Effector memory CD8-positive, alpha-beta T cell (primary cell): ENCODE measurements around the gene SF3A2.
A peak's percentile ranks its signal among the peaks of the same experiment; 100 is the strongest.

ENCODE experiments used
- ATAC-seq: fragments of 150-1000 bp; cut with Tn5 transposase; replicated peaks from 2 replicates; pipeline ENCODE4 v1.10.0; 2021; ENCODE audit warnings: mild to moderate bottlenecking, moderate library complexity
- DNase-seq, 3 experiments: peaks; one replicate each; pipeline ENCODE4 v3.0.0; 2021
- H3K27ac Mint-ChIP-seq, 2 donors: one replicate each; pipeline ENCODE4 v1.8.0; 2022; ENCODE audit warnings: mild to moderate bottlenecking in 2 of 2, mixed read lengths in 2 of 2, moderate library complexity in 2 of 2
- H3K27me3 Mint-ChIP-seq, 2 donors: one replicate each; pipeline ENCODE4 v1.8.0; 2022; ENCODE audit warnings: mixed read lengths in 2 of 2
- H3K36me3 Mint-ChIP-seq: one replicate; pipeline ENCODE4 v1.8.0; 2022; ENCODE audit warnings: mild to moderate bottlenecking, moderate library complexity, mixed read lengths; ENCODE audit not compliant: insufficient read depth
- H3K4me1 Mint-ChIP-seq, 2 donors: one replicate each; pipeline ENCODE4 v1.8.0; 2022; ENCODE audit warnings: low read depth in 2 of 2, mixed read lengths in 2 of 2
- H3K4me3 Mint-ChIP-seq, 2 donors: one replicate each; pipeline ENCODE4 v1.8.0; 2022; ENCODE audit warnings: mild to moderate bottlenecking in 2 of 2, mixed read lengths in 2 of 2, moderate library complexity in 2 of 2
- H3K9me3 Mint-ChIP-seq, 2 donors: one replicate each; pipeline ENCODE4 v1.8.0; 2022; ENCODE audit warnings: mixed read lengths in 2 of 2

The SF3A2 gene

DNA sequence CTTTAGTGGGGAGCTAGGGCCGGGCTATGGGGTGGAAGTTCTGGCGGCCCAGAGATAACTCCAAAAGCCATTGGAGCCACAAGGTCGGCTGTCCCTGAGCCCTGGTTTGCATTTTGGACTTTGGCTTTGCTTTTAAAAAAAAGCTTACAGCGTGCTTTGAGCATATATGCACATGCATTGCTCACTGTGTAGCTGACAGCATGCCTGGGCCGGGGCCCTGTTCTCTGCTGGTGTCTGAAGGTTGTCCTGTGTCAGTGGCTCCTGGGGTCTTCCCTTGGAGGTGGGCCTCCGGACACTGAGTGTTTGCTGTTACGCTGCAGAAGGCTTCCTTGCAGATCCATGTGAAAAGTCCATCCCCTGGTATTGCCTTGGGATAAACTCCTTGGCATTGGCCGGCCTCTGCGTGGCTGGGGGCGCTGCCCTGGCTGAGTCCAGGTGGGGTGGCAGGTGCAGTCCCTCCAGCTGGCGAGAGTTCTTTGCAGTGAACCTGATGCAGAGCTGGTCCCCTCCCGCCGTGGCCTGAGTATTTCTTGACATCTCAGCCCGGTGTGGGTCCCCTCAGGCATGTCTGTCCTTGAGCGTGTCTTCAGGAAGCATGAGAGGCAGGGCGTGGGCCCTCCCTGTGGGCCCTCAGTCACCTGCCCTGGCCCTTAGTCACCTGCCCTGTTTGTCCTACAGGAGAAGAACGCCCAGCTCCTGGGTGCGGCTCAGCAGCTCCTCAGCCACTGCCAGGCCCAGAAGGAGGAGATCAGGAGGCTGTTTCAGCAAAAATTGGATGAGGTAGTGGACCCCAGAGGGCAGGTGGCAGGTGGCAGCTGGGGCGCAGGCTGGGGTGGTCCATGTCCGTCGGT, 23.5 kb upstream of the SF3A2 start:
- Mint-ChIP-seq H3K4me1 (no peaks in the 10 kb centered on the region), H3K27me3 (no peaks in the 10 kb centered on the region), H3K9me3 (no peaks in the 10 kb centered on the region), H3K36me3 (peaks cover 25% of the 10 kb centered on the region), H3K27ac (no peak overlapping the region), H3K4me3 (no peak overlapping the region)
- no peak for DNase-seq
- no peak for ATAC-seq

DNA sequence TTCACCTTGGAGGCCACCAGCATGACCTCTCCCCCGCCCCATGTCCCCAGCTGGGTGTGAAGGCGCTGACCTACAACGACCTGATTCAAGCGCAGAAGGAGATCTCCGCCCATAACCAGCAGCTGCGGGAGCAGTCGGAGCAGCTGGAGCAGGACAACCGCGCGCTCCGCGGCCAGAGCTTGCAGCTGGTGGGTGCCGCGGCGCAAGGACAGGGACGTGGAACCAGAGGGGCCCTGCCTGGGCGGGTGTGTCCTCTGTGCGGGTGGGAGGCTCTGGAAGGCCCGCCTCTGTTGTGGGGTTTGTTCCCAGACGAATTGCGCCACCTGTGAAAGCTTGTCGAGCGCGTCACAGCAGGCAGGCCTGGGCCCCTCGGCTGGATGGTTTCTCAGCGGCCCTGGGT, 22.8 kb upstream of the SF3A2 start:
- Mint-ChIP-seq H3K27me3 (no peaks in the 10 kb centered on the region), H3K27ac (no peak overlapping the region), H3K4me3 (no peak overlapping the region), H3K9me3 (no peaks in the 10 kb centered on the region), H3K4me1 (no peaks in the 10 kb centered on the region), H3K36me3 (peaks cover 25% of the 10 kb centered on the region)
- DNase-seq (no peak), ATAC-seq (no peak)

DNA sequence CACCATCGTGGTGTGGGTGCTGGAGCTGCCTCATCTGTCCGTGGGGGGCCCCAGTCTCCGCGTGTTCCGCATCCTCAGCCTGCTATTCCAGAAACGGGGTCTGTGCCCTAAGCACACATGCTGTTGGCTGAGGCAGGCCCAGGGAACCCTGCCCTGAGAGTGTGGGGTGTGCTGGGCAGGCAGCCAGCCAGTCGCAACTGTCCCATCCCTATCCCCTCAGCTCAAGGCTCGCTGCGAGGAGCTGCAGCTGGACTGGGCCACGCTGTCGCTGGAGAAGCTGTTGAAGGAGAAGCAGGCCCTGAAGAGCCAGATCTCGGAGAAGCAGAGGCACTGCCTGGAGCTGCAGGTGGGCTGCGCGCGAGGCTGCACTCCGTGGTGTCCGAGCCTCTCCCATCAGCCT, 22.4 kb upstream of the SF3A2 start:
- peaks cover 25% of the 10 kb centered on the region for H3K36me3 Mint-ChIP-seq
- DNase-seq (no peak), ATAC-seq (no peak)
- no peaks in the 10 kb centered on the region for H3K9me3 Mint-ChIP-seq
- H3K4me1 Mint-ChIP-seq: no peaks in the 10 kb centered on the region
- no peak overlapping the region for H3K27ac Mint-ChIP-seq
- no peaks in the 10 kb centered on the region for H3K27me3 Mint-ChIP-seq
- no peak overlapping the region for H3K4me3 Mint-ChIP-seq

DNA sequence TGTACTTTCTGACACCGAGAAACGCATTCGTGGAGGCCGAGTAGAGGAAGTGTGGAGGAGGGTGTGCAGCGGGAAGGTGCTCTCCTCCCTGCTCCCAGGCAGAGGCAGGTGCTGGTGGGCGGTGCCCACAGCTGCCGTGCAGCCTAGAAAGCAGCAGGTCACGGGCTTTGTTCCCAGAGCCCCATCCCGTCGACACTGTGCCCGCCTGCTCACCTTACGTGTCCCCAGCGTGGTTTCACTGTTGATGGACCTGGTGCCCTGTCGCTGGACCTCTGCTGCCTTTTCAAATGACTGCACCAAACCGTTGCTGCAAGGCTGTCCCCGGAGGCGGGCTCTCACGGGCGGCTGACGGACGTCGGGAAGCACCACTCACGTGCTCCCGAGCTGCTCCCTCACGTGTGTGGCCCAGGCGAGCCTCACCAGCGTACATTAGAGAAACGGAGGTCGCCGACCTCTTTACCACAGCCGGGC, 21.3 kb upstream of the SF3A2 start:
- ATAC-seq: no peak

DNA sequence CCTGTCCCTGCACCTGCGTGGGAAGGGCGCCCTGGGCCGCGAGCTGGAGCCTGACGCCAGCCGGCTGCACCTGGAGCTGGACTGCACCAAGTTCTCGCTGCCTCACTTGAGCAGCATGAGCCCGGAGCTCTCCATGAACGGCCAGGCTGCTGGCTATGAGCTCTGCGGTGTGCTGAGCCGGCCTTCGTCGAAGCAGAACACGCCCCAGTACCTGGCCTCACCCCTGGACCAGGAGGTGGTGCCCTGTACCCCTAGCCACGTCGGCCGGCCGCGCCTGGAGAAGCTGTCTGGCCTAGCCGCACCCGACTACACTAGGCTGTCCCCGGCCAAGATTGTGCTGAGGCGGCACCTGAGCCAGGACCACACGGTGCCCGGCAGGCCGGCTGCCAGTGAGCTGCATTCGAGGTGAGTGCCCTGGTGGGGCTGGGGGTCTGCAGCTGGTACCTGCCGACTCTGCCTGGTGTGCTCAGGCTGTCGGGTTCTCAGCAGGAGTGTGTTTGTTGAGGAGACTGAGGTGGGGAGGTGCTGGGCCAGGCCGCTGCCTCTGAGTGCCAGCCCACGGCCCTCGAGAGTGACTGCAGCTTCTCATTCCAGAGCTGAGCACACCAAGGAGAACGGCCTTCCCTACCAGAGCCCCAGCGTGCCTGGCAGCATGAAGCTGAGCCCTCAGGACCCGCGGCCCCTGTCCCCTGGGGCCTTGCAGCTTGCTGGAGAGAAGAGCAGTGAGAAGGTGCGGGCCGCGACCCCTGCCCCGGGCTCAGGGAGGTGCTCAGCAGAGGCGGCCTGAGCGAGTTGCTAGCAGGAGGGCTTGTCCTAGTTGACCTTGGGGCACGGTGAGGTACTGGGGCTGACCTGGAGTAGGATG, 20.0 kb upstream of the SF3A2 start:
- H3K9me3 Mint-ChIP-seq: no peaks in the 10 kb centered on the region
- DNase-seq (no peak), ATAC-seq (no peak)
- H3K27me3 Mint-ChIP-seq: no peaks in the 10 kb centered on the region
- peaks cover 25% of the 10 kb centered on the region for H3K36me3 Mint-ChIP-seq
- H3K27ac Mint-ChIP-seq: peak overlapping the region in 1 of 2 donors; percentile 83
- H3K4me1 Mint-ChIP-seq: no peaks in the 10 kb centered on the region
- no peak overlapping the region for H3K4me3 Mint-ChIP-seq

More for the DNA sequence above, 21.3 kb upstream of the SF3A2 start:
- Mint-ChIP-seq H3K36me3 (peaks cover 27% of the 10 kb centered on the region), H3K4me1 (no peaks in the 10 kb centered on the region), H3K9me3 (no peaks in the 10 kb centered on the region), H3K27ac (peak overlapping the region in 1 of 2 donors; percentile 83), H3K4me3 (no peak overlapping the region), H3K27me3 (no peaks in the 10 kb centered on the region)
- no peak for DNase-seq

DNA sequence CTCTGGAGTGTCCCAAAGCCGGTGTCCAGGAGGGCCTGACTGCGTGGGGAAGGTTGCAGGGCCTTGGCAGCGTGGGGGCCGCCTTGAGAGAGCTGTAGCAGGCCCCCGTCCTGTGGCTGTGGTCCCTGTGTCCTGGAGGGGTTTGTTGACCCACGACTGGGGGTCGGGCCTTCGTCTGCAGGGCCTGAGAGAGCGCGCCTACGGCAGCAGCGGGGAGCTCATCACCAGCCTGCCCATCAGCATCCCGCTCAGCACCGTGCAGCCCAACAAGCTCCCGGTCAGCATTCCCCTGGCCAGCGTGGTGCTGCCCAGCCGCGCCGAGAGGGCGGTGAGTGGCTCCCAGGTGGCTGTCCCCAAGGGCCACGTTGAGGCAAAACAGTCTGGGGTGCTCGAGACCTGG, 19.0 kb upstream of the SF3A2 start:
- Mint-ChIP-seq H3K27me3 (no peaks in the 10 kb centered on the region), H3K4me1 (no peaks in the 10 kb centered on the region), H3K27ac (no peak overlapping the region), H3K36me3 (peaks cover 20% of the 10 kb centered on the region), H3K4me3 (no peak overlapping the region), H3K9me3 (no peaks in the 10 kb centered on the region)
- DNase-seq: no peak
- no peak for ATAC-seq

DNA sequence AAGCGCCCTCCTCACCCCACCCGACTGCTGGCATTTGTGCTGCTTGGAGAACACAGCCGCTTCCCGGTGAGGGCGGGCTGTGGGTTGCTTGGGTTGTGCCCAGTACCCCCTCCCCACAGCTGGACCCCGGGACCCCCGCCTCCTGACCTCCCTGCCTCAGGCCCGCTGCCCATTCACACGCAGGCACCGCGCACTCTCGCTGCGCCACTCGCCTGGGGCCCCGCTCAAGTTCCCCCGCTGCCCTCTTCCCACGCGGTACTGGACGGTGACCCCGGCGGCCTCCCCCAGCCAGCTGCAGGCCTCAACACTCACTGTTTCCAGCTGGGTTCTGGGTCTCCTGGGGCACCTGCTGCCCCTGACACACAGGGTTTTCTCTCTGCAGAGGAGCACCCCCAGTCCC, 16.9 kb upstream of the SF3A2 start:
- DNase-seq (no peak), ATAC-seq (no peak)
- H3K36me3 Mint-ChIP-seq: peaks cover 25% of the 10 kb centered on the region
- H3K27ac Mint-ChIP-seq: no peak overlapping the region
- peaks cover 6 to 7% of the 10 kb centered on the region in 2 donors for H3K4me1 Mint-ChIP-seq
- H3K4me3 Mint-ChIP-seq: no peak overlapping the region
- H3K9me3 Mint-ChIP-seq: no peaks in the 10 kb centered on the region
- H3K27me3 Mint-ChIP-seq: no peaks in the 10 kb centered on the region

DNA sequence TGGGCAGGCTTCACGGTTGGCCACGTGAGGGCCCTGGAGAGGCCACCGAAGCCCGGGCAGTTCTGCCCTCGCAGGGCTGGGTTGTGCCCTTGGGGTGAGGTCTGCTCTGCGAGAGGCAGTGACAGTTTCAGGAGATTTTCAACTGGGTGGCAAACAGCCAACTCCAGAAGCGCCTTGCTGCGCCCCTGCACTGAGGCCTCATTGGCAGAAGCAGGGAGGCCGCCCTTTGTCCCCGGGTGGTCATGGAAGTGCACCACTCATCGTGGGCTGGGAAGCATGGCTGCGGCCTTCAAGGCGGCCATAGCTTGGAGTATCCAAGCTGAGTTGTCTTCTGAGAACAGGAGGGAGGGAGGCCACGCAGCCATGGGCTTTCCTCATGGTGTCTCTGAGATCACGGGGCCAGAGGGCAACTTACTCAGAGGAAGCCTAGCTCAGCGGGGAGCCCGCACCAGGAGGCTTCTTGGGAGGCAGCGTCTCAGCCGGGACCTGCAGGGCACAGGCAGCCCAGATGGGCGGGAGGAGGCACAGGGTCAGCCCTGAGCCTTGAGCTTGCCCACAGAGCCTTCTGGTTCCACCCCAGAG, 15.3 kb upstream of the SF3A2 start:
- Mint-ChIP-seq H3K4me3 (no peak overlapping the region), H3K36me3 (peaks cover 20% of the 10 kb centered on the region), H3K9me3 (no peaks in the 10 kb centered on the region), H3K4me1 (peaks cover 6 to 7% of the 10 kb centered on the region in 2 donors), H3K27me3 (no peaks in the 10 kb centered on the region), H3K27ac (peak overlapping the region; percentile 49 to 75)
- ATAC-seq: no peak
- no peak for DNase-seq

DNA sequence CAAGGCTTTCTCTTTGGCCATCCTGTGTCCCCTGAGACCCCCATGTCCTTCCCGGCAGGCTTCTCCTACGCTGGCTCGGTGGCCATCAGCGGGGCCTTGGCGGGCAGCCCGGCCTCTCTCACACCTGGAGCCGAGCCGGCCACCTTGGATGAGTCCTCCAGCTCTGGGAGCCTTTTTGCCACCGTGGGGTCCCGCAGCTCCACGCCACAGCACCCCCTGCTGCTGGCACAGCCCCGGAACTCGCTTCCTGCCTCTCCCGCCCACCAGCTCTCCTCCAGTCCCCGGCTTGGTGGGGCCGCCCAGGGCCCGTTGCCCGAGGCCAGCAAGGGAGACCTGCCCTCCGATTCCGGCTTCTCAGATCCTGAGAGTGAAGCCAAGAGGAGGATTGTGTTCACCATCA, 14.7 kb upstream of the SF3A2 start:
- DNase-seq: no peak
- Mint-ChIP-seq H3K9me3 (no peaks in the 10 kb centered on the region), H3K27me3 (no peaks in the 10 kb centered on the region), H3K27ac (no peak overlapping the region), H3K4me1 (peaks cover 6 to 7% of the 10 kb centered on the region in 2 donors), H3K36me3 (peaks cover 20% of the 10 kb centered on the region), H3K4me3 (no peak overlapping the region)
- ATAC-seq: no peak

DNA sequence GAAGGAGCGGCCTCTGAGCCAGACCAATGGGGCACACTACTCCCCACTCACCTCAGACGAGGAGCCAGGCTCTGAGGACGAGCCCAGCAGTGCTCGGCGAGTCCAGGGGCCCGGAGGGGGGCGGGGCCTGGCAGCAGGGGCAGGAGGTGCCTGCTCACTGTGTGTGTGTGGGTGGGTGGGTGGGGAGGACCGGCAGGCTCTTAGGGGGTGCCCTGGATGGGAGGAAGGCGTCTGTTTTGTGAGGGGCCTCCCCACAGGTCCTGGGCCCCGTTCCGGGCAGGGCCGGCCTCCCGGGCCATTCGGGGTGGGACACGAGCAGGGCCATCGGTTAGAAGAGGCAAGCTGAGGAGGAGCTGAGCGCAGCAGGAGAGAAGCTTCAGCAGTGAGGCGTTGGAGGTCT, 13.2 kb upstream of the SF3A2 start:
- H3K27ac Mint-ChIP-seq: peak overlapping the region; percentile 91 to 97
- H3K4me3 Mint-ChIP-seq: no peak overlapping the region
- peaks cover 20% of the 10 kb centered on the region for H3K36me3 Mint-ChIP-seq
- no peaks in the 10 kb centered on the region for H3K27me3 Mint-ChIP-seq
- no peak for ATAC-seq
- DNase-seq: no peak
- H3K4me1 Mint-ChIP-seq: peaks cover 6 to 7% of the 10 kb centered on the region in 2 donors
- H3K9me3 Mint-ChIP-seq: no peaks in the 10 kb centered on the region

DNA sequence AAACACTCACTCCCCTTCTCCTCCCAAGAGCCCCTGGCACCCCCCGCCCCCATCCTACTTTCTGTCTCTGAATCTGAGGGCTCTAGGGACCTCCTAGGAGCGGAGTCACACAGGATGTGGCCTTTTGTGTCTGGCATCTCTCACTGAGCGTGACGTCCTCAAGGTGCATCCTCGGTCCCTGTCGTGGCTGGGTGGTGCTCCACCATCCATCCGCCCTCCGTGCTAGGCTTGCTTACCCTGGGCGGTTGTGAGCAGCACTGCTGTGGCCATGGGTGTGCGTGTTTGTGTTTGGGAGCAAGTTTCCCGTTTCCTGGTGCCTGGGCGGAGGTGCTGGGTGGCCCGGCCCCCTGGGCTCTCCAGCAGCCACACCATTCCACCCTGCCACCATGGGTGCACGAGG, 12.7 kb upstream of the SF3A2 start:
- Mint-ChIP-seq H3K27ac (peak overlapping the region; percentile 91 to 97), H3K4me1 (peaks cover 6 to 7% of the 10 kb centered on the region in 2 donors), H3K27me3 (no peaks in the 10 kb centered on the region), H3K4me3 (peak overlapping the region in 1 of 2 donors; percentile 65), H3K9me3 (no peaks in the 10 kb centered on the region), H3K36me3 (peaks cover 20% of the 10 kb centered on the region)
- peak; percentile 95 for ATAC-seq
- peak; percentile 17 to 66 (median 31) for DNase-seq

DNA sequence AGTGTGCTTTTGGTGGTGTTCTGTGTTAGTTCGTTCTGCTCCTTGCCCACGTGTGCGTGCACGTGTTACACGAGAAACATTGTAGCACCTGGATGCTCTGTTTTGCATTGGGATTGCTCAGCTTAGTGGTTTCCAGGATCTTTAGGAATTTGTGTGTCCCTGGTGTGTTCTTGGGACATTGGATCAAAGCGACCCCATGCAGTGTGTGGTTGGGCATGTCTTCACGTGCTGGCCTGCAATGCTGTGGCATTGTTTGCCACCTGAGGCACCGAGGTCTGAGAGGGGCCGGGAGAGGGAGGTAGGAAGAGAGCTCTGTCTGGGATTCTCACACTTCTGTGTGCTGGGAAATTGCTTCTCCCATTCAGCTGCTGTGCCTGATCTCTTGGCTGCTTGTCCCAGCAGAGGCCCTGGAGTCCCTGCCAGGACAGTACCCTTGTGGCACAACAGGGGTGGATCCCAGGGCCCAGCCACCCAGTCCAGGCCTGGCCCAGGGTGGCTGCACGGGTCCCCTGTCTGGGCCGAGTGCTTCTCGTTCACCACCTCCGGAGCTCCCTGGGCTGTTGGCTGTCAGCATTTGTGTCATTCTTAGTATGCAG, 11.8 kb upstream of the SF3A2 start:
- peaks cover 19% of the 10 kb centered on the region for H3K36me3 Mint-ChIP-seq
- H3K4me3 Mint-ChIP-seq: no peak overlapping the region
- no peak for DNase-seq
- H3K9me3 Mint-ChIP-seq: no peaks in the 10 kb centered on the region
- H3K27me3 Mint-ChIP-seq: no peaks in the 10 kb centered on the region
- peak overlapping the region in 1 of 2 donors; percentile 97 for H3K27ac Mint-ChIP-seq
- ATAC-seq: no peak
- H3K4me1 Mint-ChIP-seq: peaks cover 6 to 7% of the 10 kb centered on the region in 2 donors

DNA sequence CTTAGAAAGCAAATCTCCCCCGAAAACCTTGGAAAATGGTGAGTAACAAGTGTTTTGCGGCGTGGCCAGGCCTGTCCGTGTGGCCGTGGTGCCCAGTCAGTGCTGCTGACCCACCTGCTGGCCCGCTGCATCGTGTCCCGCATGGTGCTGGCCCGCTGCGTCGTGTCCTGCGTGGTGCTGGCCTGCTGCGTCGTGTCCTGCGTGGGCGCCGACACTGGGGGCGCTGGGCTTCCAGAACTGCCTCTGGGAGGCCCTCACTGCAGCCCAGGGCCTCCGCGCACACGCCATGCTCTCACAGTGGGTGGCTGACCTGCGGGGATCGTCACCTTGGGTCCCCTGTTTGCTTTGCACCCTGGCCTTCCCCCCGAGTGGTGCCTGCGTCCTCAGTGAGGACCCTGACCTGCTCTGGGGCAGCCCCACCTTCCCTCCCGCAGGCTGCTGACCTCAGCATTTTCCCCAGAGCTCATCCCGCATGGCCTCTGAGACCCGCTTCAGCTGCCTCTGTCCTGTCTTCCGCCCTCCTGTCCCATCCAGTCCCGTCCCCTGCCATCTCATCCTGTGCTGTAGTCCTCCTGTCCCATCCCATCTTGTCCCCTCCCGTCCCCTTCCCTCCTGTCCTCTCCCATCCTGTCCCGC, 11.1 kb upstream of the SF3A2 start:
- Mint-ChIP-seq H3K4me3 (no peak overlapping the region), H3K9me3 (no peaks in the 10 kb centered on the region), H3K27me3 (no peaks in the 10 kb centered on the region), H3K4me1 (peaks cover 6 to 7% of the 10 kb centered on the region in 2 donors), H3K36me3 (peaks cover 22% of the 10 kb centered on the region), H3K27ac (peak overlapping the region; percentile 64 to 81)
- DNase-seq (no peak), ATAC-seq (no peak)
